ENCODE measurements around the gene EXOSC6. TPM values are rescaled to one million over a fixed set of nuclear protein-coding genes. Genes with fewer than 3 reads are reported as not detected.

EXOSC6 gene
- total RNA-seq: 46.8 and 87.0 TPM in 2 replicates

DNA sequence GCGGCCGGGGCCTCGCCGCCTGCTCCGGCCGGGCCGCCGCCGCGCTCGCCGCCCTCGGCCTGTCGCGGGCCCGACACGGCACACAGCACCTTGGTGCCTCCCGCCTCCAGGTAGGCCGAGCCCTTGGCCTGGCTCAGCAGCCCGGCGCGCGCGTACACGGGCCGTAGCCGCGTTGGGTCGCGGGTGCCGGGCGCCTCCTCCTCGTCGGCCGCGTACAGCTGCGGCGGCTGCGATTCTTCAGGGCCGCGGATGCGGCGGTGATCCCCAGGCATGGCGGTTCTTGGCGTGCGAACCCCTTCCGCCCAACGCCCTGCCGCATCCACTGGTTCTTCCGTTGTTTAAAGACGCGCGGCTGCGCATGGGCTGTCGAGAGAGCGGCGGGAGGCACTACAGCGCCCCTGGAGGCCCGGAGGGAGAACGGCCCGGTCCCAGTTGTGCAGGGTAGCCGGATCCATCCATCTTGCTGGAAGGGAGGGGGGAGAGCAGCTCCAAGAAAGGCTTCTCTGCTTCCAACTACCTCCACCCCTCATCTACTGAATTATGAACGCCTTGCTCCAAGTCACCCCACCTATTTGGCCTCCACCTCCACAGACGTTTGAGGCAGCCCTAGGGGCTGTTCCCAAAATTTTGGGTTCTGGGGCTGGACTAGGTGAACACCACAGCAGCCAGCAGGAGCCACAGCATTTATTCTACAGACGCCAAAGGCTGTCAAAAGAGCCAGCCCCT is at the start of gene EXOSC6:
Gene EXOSC6 (minus strand): TSS at position 312 of the 726 bp plus-strand sequence. CDS start 40 bp downstream, at position 272.

DNA sequence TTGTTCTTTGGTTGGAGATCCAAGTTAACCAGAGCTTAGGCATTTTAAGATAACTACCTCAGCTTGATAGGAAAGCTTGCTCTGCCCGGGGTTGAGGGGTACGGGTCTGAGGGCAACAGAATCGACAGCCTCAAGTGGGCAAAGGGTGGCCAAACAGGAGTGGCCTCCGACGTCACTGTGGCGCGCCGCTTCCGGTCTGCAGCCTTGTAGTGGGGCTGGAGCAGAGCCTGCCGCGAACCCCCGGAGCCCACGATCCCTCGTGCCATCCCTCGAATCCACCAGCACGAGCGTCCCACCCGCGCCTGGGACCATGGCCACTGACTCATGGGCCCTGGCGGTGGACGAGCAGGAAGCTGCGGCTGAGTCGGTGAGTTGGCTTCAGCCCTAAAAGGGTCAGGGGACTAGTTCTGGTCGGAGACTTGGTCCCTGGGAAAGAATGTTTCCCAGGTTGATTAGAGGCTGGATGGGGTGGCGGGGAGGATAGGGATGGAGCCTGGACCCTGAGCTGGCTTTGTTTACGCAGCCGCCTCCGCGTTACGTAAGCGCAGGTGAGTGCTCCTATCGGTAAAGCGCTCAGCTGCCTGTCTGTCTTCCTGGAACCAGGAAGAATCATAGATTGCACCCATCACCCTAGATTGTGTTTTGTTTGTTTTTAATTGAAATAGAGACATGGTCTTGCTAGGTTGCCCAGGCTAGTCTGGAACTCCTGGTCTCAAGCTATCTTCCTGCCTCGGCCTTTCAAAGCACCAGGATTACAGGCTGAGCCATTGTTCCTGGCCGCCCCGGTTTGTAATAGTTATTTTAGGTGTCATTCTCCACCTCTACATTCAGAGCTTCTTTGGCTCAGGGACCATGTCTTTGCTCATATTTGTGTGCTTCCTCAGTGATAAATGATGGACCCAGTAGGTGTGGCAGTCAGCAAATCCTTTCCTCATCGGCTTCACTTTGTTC is 47.5 kb upstream of the EXOSC6 start, which contains the start of gene DDX19B:
Gene DDX19B (plus strand): TSS at position 199 of the 951 bp plus-strand sequence. CDS start 112 bp downstream, at position 311.

DNA sequence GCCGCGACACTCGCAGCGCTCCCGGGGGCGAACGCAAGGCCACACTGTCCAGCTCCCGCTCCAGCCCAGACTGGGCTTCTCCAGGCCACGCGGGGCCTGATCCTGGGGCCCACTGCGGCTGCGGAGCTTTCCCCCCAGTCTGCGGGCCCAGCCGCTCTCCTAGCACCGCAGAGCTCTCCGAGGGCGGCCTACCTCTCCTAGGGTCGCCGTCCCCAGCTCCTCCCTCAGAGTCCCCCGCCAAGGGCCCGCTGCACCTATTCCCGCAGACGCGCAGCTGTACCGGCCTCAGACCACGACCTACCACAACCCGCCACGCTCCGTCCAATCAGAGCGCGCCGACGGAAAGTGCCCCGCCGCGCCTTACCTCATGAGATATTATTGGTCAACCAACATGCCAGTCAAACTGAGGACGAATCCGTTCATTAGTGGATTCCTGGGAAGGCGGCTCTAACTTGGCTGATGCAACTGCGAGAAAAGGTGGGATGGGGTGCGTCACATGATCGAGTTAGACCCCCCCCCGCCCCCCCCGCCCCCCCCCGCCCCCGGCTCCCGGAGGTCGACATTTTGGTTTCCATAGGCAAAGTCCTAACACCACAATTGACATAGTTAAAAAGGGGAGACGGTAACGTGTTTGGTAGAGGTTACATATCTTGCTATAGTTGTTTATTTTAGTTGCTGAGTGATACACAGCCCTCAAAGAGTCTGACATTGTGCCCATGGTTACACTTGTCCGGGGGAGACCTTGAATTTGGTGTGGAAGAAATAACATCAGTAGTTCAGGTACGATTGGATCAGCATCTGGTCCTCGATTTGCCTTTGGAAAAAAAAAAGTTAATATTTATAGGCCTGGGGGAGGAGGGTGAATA is 37.7 kb upstream of the EXOSC6 start, which contains the start of gene AARS1:
Gene AARS1 (minus strand): TSS at position 278 of the 866 bp plus-strand sequence. CDS start 6,743 bp downstream, outside the sequence.

Other genes with a start within 250 kb of the EXOSC6 start
- 8.5 and 21.8 TPM in 2 replicates for gene PDPR, start 137.6 kb downstream of the EXOSC6 start, total RNA-seq
- under 0.01 and 0.57 TPM in 2 replicates for gene CLEC18C, start 78.2 kb downstream of the EXOSC6 start, total RNA-seq
- gene AARS1, start 37.6 kb upstream of the EXOSC6 start, total RNA-seq: 450 and 528 TPM in 2 replicates
- 24.8 and 43.1 TPM in 2 replicates for gene DDX19B, start 47.2 kb upstream of the EXOSC6 start, total RNA-seq
- gene DDX19A, start 95.0 kb upstream of the EXOSC6 start, total RNA-seq: 29.0 and 41.9 TPM in 2 replicates
- 3.4 and 9.3 TPM in 2 replicates for gene ST3GAL2, start 187.2 kb upstream of the EXOSC6 start, total RNA-seq
- gene FCSK, start 202.7 kb upstream of the EXOSC6 start, total RNA-seq: 11.3 and 12.9 TPM in 2 replicates